Endodermal cell (in vitro differentiated cells): ENCODE results near the gene TBL1XR1. TPM values are rescaled to one million over a fixed set of nuclear protein-coding genes. Genes with fewer than 3 reads are reported as not detected.

Source experiments
- DNase-seq: peaks from one replicate; pipeline ENCODE4 v3.0.0-alpha.2; 2017
- H3K27ac ChIP-seq: 2 replicates; pipeline ENCODE4 v1.5.1; 2013; ENCODE audit warnings: mild to moderate bottlenecking, low read depth, low read length, moderate library complexity
- H3K27me3 ChIP-seq: 2 replicates; pipeline ENCODE4 v1.6.1; 2013; ENCODE audit warnings: mild to moderate bottlenecking, low read length, moderate library complexity; ENCODE audit not compliant: insufficient read depth, control insufficient read depth, poor library complexity, severe bottlenecking
- H3K36me3 ChIP-seq: 2 replicates; pipeline ENCODE4 v1.7.0; 2013; ENCODE audit warnings: mild to moderate bottlenecking, low read length, moderate library complexity; ENCODE audit not compliant: control insufficient read depth, insufficient read depth
- H3K4me1 ChIP-seq: one replicate; pipeline ENCODE4 v1.7.0; 2013; ENCODE audit warnings: low read length; ENCODE audit not compliant: control insufficient read depth, insufficient read depth
- H3K4me3 ChIP-seq: 2 replicates; pipeline ENCODE4 v1.5.1; 2013; ENCODE audit warnings: mild to moderate bottlenecking, low read length, moderate library complexity
- H3K9ac ChIP-seq: 2 replicates; pipeline ENCODE4 v1.6.1; 2013; ENCODE audit warnings: mild to moderate bottlenecking, low read length, moderate library complexity; ENCODE audit not compliant: poor library complexity, severe bottlenecking; ENCODE audit errors: extremely low read depth
- H3K9me3 ChIP-seq: 2 replicates; pipeline ENCODE4 v1.6.1; 2013; ENCODE audit warnings: mild to moderate bottlenecking, low read length, moderate library complexity; ENCODE audit not compliant: control insufficient read depth
- H3K27ac Mint-ChIP-seq: 2 replicates; pipeline ENCODE4 v1.8.0; 2020; ENCODE audit warnings: mixed read lengths
- H3K27me3 Mint-ChIP-seq: 2 replicates; pipeline ENCODE4 v1.8.0; 2021; ENCODE audit warnings: mild to moderate bottlenecking, mixed read lengths; ENCODE audit not compliant: insufficient read depth
- H3K36me3 Mint-ChIP-seq: 2 replicates; pipeline ENCODE4 v1.8.0; 2020; ENCODE audit warnings: low read depth, mixed read lengths
- H3K4me1 Mint-ChIP-seq: 2 replicates; pipeline ENCODE4 v1.8.0; 2020; ENCODE audit warnings: mixed read lengths
- H3K4me3 Mint-ChIP-seq: 2 replicates; pipeline ENCODE4 v1.8.0; 2020; ENCODE audit warnings: mild to moderate bottlenecking, moderate library complexity, mixed read lengths
- H3K9me3 Mint-ChIP-seq: 2 replicates; pipeline ENCODE4 v1.8.0; 2020; ENCODE audit warnings: mild to moderate bottlenecking, mixed read lengths
- WGBS, 2 experiments: methylation state at CpG; one replicate each; pipeline versions ENCODE4 v1.1.5 to v1.1.7; 2013; ENCODE audit warnings: missing lambda C conversion rate in 2 of 2, mixed read lengths in 1 of 2; ENCODE audit not compliant: insufficient coverage in 1 of 2, insufficient read length in 1 of 2; 5-methylcytosine and 5-hydroxymethylcytosine counted together
- total RNA-seq, 2 donors: library from RNA; stranded (reverse); fragmentation: NEBNext Ultra II Directional in 1 of 2; extraction: Animal tissue kit (Norgen Biotek cat#: 25700) in 1 of 2; gene quantifications; 2 replicates in 1 of 2; 3 replicates in 1 of 2; pipeline ENCODE4 v1.2.1, GENCODE V29; 2021
- TF ChIP-seq, protein P1 (sequence below): fragments of 200-600 bp; sonication (generic); conservative IDR thresholded peaks from 2 replicates; pipeline ENCODE4 v1.5.0; 2021; ENCODE audit warnings: antibody characterized with exemption, mild to moderate bottlenecking

The TBL1XR1 gene
- total RNA-seq, 2 donors from 2014 or later = 235 to 273 TPM

DNA sequence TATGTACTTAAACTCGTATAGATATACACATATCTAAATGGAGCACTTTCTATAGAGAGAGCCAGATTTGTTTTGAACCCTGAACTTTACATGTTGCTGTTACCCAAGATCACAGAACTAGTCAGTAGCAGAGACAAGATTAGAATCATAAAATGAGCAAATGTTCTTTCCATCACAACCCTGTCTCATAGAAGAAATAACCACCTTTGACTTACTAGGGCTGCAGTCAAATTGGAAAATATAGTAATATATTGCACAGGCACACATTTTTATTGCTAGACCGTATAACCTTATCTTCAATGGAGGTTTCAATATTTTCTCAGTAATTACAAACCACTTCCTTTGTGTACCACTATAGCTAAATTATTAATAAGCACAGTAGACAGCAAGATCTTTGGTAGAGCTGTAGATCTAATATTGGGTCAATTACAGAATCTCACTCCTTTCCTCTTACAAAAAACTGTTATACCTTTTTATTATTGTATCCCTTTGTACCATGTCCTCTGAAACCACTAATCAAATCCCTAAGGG, 41.5 kb upstream of the TBL1XR1 start:
- H3K4me3 ChIP-seq = no peak overlapping the region
- 95 to 100% methylated on average over 1 to 2 of the region's 2 CpGs for WGBS, 2 experiments
- H3K27me3 ChIP-seq = no peaks in the 10 kb centered on the region
- TF ChIP-seq, protein P1, sequence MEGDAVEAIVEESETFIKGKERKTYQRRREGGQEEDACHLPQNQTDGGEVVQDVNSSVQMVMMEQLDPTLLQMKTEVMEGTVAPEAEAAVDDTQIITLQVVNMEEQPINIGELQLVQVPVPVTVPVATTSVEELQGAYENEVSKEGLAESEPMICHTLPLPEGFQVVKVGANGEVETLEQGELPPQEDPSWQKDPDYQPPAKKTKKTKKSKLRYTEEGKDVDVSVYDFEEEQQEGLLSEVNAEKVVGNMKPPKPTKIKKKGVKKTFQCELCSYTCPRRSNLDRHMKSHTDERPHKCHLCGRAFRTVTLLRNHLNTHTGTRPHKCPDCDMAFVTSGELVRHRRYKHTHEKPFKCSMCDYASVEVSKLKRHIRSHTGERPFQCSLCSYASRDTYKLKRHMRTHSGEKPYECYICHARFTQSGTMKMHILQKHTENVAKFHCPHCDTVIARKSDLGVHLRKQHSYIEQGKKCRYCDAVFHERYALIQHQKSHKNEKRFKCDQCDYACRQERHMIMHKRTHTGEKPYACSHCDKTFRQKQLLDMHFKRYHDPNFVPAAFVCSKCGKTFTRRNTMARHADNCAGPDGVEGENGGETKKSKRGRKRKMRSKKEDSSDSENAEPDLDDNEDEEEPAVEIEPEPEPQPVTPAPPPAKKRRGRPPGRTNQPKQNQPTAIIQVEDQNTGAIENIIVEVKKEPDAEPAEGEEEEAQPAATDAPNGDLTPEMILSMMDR = no peak
- H3K27ac ChIP-seq = no peak overlapping the region
- H3K4me3 Mint-ChIP-seq = no peak overlapping the region
- H3K9me3 Mint-ChIP-seq = no peaks in the 10 kb centered on the region
- H3K4me1 Mint-ChIP-seq = no peaks in the 10 kb centered on the region
- H3K9me3 ChIP-seq = no peaks in the 10 kb centered on the region
- H3K27ac Mint-ChIP-seq = no peak overlapping the region
- H3K27me3 Mint-ChIP-seq = no peaks in the 10 kb centered on the region
- H3K9ac ChIP-seq = no peak overlapping the region
- H3K36me3 ChIP-seq = no peaks in the 10 kb centered on the region
- no peaks in the 10 kb centered on the region for H3K4me1 ChIP-seq
- DNase-seq = no peak
- H3K36me3 Mint-ChIP-seq = no peaks in the 10 kb centered on the region

DNA sequence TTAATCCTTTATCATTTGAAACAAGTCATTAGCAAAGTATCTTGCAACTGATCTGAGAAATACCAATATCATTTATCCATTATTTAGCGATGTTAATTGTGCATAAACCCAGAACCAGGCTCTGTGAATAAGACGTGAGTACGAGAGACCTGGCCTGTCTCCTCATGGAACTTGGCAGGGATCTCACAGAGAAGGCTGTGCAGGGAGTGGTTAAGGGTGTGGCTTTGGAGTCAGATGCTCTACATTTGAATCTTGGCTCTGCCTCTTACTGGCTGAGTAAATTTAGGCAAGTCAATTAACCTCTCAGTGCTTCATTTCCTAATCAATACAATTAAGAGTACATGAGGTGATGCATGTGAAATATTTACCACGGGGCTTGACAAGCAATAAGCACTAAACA, 39.9 kb upstream of the TBL1XR1 start:
- Histone ChIP-seq H3K9ac (no peak overlapping the region), H3K4me3 (no peak overlapping the region), H3K4me1 (no peaks in the 10 kb centered on the region), H3K36me3 (no peaks in the 10 kb centered on the region), H3K27ac (no peak overlapping the region), H3K9me3 (no peaks in the 10 kb centered on the region), H3K27me3 (no peaks in the 10 kb centered on the region)
- TF ChIP-seq, protein P1 = no peak
- Mint-ChIP-seq H3K36me3 (no peaks in the 10 kb centered on the region), H3K27me3 (no peaks in the 10 kb centered on the region), H3K4me3 (no peak overlapping the region), H3K4me1 (no peaks in the 10 kb centered on the region), H3K9me3 (no peaks in the 10 kb centered on the region), H3K27ac (no peak overlapping the region)
- DNase-seq = no peak
- 98 to 100% methylated on average over 1 to 4 of the region's 4 CpGs for WGBS, 2 experiments

DNA sequence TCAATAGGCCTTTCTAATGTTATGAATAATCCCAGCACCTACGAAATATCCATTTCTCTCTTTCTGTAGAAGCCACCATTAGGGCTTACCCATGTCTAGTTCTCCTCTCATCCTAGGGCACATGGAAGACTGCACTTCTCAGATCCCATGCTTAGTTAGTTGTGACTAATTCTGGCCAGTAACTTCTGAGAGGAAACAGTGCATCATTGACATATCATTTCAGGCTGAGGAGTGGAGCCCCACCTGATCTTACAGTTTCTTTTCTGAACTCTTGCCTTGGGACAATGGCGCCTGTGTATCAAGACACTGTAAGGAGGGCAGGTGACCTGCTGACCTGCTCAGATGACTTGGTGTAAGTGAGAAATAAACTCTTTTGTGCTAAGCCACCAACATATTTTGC, 39.4 kb upstream of the TBL1XR1 start:
- Histone ChIP-seq H3K9ac (no peak overlapping the region), H3K4me1 (no peaks in the 10 kb centered on the region), H3K9me3 (no peaks in the 10 kb centered on the region), H3K4me3 (no peak overlapping the region), H3K36me3 (no peaks in the 10 kb centered on the region), H3K27ac (no peak overlapping the region), H3K27me3 (no peaks in the 10 kb centered on the region)
- Mint-ChIP-seq H3K27ac (no peak overlapping the region), H3K4me1 (no peaks in the 10 kb centered on the region), H3K4me3 (no peak overlapping the region), H3K36me3 (no peaks in the 10 kb centered on the region), H3K27me3 (no peaks in the 10 kb centered on the region), H3K9me3 (no peaks in the 10 kb centered on the region)
- WGBS, 2 experiments = 87 to 100% methylated on average over 1 to 2 of the region's 2 CpGs
- TF ChIP-seq, protein P1 = no peak
- DNase-seq = no peak
